Globus pallidus (tissue), 1 donor: ENCODE measurements around the gene BRD3OS.
A peak's percentile ranks its signal among the peaks of the same experiment; 100 is the strongest.

Experiments
- DNase-seq: peaks from one replicate; pipeline ENCODE4 v3.0.0-alpha.2; 2015; ENCODE audit warnings: low spot score

The BRD3OS gene, protein sequence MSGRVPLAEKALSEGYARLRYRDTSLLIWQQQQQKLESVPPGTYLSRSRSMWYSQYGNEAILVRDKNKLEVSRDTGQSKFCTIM

DNA sequence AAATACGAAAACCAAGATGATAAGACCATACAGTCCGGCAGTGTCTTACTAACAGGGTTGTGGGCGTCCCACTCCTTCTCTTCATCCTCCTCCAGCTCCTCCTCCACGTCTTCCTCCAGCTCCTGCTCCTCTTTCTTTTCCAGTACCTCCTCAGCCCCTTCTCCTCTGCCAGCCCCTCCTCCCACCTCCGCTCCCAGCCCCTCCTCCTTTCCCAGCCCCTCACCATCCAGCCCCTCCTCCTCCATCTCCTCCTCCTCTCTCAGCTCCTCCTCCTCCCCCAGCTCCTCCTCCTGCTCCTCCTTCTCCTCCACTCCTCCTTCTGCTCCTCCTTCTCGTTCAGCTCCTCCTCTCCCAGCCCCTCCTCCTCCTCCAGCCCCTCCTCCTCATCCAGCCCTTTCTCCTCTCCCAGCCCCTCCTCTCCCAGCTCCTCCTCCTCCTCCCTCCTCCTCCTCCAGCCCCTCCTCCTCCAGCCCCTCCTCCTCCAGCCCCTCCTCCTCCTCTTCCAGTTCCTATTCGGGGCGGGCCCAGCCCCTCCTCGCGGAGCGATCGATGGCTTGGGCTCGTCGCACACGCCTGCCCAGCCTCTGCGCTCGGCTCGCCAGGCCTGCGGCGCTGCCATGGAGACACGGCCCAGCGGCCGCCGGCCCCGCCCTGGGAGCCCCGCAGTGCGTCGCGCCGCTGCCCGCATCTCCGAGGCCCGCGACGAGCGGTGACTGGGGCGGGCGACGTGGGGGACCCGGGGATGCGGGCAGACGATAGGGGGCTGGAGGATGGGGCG, at the start of gene BRD3OS:
Gene BRD3OS (plus strand): TSS at position 654 of the 778 bp plus-strand sequence. CDS start 1,267 bp downstream, outside the sequence.
- DNase-seq = peak; percentile 100

DNA sequence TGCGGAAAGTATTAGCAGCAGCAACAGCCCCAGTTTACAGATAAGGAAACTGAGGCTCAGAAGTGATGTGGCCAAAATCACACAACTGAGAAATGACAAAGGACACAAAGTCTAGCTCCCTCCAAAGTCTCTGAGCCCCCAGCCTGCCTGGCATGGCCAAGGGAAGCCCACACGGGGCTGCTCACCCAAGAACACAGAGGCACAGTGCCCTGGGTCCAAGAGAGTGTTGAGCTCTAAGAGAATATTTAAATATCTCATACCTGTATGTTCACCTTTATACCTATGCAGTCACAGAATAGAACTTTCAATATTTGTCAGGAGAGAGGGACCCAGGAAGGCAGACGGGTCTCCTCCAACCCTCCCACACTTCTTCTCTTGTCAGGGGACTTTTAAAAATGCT, 49.8 kb upstream of the BRD3OS start:
- DNase-seq = no peak

DNA sequence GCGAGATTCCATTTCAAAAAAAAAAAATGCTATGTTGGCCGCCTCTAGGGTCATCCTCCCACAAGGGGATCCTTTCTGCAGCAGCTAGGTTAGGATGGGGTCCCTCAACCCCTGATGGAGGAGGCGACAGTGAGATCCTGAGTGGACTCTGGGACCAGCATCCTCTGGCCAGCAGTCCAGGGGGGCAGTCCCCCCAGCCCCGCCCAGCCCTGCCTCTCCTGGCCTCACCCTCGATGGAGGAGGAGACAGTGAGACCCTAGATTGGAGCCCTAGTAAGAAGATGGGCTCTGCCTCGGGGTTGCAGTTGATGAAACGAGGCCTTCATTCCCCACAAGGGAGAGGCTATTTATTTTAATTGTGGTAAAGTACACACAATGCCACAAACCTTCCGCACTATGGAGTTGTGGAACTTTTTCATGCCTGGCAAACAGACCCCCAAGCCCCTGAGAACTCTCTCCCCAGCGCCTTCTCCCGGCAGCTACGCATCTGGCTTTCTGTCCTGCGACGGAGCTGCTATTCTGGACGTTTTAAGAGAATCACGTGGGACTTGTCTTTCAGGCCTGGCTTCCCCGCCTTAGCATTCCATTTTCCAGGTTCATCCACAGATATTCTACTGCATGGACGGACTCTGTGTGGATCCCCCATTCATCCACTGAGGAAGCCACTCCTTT, 49.0 kb upstream of the BRD3OS start:
- DNase-seq = no peak

DNA sequence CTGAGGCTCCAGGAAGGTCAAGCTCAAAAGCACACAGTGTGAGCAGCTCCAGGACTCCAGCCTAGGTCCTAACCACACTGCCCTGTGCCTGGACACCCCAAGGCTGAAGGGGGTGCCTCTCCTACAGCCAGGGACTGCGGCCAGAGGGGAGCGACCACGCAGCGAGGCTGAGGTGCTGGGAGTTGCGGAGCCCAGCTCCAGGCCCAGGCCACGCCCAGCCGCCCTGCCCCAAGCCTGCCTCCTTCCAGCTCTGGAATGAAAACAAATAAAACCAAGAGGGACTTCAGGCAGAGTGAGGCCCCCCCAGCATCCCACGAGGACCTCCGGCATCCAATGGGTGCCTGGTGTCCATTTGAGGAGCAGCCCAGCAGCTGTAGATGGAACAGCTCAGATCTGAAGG, 48.4 kb upstream of the BRD3OS start:
- no peak for DNase-seq

DNA sequence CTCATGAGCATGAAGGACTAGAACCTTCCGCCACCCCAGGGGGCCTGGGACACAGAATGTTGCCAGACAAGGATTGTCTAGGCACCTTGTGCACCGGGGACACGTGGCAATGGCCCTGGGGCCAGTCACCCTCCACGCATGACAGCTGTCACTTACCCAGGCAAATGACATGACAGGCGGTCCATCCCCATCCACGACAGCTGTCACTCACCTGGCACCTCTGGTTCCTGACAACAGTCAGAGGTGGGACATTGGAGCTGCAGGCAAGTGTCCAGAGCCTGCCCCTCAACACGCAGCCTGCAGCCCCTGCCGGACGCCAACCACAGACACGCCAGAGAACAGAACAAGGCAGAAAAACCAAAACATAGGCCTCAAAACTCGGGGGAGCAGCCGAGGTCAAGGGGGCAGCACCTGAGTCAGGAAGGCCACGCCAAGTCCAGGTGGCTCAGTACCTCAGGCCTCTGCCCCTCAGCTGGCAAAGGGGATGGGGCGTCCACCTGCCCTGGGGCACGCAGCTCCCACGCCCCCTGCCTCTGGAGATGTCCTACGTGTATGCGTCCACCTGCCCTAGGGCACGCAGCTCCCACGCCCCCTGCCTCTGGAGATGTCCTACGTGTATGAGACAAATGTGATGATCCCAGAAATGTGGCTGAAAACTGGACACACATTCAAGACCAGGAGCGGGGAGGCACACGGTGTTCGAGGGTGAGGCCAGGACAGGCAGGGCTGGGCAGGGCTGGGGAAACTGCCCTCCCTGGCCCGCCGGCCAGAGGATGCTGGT, 47.7 kb upstream of the BRD3OS start:
- DNase-seq = no peak

DNA sequence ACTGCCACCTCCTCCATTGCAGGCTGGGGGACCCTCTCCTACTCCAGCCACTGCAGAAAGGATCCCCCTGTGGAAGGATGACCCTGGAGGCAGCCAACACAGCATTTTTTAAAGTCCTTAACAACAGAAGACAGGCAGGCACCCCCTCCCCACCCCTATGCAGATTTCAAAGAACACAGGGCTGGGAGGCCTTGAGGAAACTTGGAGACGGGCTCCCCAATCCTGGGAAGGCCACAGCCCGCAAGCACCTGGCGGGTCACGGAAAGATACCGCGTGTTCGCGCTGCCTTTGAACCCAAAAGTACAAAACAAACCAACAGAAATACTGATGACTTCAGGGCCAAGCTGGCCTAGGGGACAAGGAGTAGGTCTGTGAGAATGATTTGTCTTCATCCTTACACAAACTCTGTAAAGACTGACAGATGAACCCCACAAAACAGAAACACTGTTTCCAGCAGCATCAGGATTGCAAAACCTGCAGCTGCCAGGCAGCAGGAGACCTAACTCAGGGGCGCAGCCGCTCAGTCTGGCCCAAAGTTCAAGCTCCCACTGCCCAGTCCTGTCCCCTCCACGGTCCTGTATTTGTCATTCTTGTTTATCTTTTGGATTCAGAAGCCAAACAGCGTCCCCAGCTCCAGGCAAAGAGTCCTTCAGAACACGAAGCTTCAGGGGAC, 46.9 kb upstream of the BRD3OS start:
- DNase-seq = no peak

DNA sequence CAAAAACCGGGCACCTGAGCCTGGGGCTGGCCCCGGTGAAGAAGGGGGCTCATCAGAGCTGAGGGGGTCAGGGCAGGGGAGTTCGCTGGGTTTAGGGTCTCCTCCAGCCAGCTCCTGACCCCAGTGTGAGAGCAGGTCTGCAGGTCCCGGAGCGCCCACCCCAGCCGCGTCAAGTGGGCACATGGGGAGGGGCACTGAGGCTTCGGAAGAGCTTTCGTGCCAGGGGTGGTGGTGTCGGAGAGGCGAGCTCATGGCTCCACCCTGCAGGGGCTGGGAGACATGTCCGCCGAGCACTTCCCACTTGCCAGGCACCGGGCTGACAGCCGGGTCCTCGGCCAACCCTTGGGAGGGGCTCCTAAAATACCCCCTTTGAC, 46.4 kb upstream of the BRD3OS start:
- DNase-seq = no peak

DNA sequence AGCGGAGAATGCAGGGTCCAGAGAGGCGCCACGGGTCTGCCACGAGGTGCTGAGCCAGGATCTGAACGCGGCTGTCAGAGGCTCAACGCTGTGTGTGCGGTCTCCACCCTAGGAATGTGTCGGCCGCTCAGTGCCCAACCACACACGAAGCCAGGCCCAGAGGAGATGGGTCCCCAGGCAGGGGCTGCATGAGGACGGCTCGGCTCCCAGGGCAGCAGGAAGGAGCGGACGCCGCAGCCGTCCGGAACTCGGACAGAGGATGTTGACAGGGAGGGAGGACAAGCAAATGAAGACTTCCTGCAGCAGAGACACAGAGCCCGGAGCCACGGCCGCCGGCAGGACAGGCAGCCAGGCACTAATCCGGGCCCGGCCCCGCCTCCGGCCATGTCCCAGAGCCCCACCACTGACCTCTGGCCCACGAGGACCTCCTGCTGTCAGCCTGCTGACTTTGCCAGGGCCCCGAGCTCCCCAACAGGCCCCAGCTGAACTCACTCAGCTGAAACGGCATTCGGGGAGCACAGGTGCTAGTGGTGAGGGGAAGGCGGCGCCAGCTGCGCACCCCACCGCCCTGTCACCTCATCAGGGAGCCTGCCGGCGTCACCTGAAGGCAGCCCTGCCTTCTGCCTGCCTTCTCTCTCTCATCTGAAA, 45.9 kb upstream of the BRD3OS start:
- no peak for DNase-seq

DNA sequence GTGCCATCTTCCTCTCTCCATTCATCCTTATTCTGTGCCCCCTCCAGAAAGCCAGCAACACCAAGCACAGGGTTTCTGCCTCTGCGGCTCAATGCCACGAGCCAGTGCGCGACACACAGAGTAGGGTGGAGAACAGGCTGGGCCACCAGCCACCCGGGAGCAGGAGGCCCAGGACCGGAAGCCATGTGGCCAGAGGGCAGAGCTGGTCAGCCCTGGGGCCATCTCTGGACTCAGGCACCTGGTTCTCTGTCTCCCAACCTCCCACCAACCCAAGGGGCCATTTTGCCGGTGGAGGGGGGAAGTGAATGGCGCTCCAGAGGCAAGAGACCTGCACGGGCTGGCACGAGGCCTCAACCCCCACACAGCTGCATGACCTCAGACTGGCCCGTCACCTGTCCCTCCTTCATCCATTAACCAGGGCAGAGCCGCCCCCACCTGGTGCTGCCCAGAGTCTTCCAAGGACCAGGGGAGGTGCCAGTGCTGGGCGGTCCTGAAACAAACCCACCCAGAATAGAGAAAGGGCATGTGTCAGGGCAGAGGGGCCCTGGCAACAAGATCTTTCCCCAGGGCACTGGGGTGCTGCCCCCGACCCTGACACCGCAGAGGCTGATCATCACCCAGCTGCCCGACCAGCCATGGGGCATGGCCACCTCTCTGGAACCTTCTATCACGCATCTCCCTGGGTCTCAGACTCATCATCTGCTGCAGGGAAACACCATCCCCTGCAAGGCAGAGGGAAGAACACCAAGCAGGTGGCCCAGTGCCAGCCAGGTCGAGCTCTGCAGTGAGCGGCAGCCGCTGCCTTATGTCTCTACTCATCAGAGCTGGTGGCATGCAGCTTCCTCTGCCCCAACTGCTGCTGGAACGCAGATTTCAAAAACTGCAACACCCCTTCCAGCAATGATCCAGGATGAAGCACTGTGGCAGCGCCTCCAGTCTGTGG, 45.1 kb upstream of the BRD3OS start:
- DNase-seq = no peak

DNA sequence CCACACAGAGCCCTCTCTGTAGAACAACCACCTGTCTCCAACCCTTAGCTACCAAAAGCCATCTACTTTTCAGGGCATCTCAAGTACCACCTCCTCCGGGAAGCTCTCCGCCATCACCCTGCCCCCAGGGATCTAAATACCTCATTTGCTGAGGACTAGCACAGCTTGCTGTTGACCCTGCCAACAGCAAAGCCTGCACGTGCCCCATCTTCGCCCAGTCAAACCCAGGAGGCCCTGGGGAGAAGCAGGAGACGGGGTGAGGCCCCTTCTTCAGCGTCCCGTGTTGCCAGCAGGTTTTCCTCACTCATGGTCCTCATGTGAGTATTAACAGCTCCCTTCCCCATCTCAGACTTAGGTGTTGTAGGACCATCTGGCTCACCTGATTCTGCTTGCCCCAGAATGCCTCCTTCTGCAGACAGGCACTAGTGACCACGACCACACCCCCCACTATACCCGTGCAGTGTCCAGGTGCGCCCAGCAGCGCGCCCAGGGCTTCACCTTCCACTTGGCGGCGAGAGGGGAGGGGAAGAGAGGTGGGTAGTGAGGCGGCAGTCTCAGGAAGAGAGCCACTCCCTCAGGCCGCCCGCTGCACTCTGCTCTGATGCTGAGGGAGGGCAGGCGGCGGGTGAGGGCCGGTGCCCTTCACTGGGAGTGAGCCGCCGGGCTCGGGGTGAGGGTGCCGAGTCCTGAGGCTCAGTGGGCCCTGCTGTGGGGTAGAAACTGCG, 44.3 kb upstream of the BRD3OS start:
- DNase-seq = no peak

DNA sequence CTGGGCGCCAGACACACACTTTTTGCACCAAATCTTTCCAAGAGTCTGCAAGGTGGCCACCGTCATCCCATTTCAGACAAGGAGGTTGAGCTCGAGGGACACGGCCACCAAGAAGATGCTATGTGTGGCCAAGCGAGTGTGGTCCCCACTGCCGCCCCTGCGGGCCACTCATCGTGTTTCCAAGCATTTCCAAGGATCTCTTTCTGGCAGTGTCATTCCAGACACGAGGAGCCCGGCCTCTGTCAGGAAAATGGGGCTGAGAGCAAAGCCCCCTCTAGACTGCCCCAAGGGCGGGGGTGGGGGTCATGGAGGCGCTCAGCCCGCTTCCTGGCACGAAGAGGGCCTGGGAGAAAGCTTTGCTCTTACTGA, 43.7 kb upstream of the BRD3OS start:
- no peak for DNase-seq

DNA sequence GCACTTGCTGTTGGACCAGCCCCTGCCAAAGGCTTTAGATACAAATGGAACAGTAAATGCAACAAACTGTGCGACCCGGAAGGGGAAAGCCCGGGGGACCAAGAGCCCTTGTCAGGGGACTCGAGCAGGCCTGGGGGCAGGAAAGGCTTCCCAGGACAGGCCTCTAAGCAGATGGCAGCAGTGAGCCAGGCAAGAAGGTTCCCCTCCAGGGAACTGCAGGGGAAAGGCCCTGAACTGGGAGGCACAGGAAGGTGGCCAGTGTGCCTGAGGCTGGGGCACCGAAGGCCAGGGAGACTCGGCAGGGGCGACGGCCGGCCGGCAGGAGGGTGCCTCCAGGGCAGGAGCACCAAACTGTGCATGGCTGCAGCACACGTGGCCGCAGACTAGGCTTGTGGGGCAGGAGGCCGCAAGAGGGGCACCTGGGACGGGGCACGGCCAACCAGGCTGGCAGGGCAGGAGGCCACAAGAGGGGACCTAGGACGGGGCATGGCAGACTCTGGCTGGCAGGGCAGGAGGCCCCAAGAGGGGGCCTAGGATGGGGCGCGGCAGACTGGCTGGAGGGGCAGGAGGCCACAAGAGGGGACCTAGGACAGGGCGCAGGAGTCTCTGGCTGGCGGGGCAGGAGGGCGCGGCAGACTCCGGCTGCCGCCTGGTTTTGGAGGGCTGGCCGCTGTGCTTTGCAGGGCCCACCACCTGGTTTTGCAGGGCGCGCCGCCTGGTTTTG, 43.2 kb upstream of the BRD3OS start:
- no peak for DNase-seq

DNA sequence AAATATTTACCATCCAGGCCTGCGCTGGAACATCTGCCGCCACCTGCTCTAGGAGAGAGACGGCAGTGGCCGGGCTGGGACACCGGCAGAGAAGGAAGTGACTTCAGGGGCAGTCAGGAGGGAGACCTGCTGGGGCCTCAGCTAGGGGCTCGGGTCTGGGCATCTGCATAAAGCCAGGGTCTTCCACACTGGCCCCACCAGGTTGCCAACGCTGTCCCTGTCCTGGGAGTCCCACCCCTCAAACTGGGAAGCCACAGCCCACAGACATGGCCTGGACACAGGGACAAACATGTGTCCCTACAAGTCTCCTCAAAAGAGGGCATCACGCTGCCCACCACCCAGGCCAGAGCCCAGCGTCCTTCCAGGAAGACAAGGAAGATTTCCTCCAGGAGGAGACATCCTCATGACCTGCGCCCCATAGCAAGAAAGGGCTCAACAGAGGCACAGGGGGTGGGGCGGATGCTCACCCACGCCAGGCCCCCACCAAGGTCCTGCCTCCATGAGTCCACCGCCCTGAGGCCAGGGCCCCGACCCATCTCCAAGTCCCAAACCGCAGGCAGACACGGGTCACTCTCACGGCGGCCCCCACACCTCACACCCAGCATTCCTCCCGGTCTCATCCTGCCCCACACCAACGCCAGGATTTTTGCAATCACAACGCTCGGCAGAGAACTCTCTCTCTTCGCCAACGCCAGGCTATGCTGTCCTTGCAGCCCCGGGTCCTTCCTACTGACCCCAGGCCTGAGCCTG, 42.1 kb upstream of the BRD3OS start:
- DNase-seq = no peak

DNA sequence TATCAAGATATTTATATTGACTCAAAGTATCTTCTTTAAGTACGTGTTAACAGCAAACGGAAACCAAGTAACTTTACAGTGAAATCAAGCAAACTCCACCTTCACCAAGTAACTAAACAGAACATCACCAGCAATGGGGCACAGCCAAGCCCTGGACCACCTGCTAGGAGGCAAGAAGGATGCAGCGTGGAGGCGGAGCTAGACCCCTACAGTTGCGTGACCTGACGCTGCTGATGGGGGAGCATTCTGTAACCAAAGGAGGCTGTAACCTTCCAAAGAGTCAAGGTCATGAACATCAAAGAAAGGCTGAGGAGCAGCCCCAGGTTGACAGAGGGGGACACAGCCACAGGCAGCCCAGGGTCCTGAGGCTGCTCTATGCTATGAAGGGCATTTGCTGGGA, 39.2 kb upstream of the BRD3OS start:
- DNase-seq = no peak

DNA sequence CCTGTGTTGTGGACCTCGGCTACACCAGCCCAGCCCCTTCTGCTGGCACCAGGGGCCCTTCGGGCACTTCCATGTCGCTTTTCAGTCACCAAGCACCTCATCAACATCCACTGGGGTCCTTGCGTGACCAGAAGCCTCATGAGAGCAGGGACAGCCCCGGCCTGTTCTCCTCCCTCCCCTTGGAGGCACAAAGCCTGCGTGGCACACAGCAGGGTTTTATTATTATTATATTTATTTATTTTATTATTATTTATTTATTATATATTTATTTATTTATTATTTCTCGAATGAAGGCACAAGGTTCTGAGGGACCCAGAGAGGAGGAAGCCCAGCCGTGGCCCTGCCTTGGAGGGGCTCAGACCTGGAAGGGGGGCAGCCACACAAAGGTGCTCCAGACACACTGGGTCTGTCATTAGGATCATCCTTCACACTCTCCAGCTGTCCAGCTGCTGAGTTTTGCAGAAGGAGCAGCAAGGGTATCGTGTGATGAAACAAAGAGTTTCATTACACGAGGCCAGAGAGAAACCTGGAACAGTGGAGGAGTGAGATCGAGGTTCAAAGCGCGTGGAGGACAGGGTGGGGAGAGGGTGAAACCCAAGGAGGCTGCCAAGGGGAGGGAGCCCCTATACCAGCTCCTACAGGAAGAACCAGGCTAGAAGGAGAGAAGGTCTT, 38.4 kb upstream of the BRD3OS start:
- no peak for DNase-seq

DNA sequence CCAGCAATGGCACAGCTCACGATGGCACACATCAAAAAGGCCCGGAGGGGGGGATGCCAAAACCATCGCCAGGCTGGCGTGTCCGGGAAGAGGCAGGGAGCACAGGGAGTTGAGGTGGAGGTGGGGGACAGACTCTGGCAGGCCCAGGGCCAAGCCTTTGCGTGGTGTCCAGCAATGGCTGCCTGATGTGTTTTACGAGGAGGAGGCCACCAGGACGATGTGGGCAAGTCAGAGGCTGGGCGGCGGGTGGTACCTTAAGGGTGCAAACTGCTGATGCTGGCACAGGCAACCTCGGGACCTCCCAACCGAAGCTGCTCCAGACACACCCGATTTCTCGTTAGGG, 37.9 kb upstream of the BRD3OS start:
- DNase-seq = no peak

DNA sequence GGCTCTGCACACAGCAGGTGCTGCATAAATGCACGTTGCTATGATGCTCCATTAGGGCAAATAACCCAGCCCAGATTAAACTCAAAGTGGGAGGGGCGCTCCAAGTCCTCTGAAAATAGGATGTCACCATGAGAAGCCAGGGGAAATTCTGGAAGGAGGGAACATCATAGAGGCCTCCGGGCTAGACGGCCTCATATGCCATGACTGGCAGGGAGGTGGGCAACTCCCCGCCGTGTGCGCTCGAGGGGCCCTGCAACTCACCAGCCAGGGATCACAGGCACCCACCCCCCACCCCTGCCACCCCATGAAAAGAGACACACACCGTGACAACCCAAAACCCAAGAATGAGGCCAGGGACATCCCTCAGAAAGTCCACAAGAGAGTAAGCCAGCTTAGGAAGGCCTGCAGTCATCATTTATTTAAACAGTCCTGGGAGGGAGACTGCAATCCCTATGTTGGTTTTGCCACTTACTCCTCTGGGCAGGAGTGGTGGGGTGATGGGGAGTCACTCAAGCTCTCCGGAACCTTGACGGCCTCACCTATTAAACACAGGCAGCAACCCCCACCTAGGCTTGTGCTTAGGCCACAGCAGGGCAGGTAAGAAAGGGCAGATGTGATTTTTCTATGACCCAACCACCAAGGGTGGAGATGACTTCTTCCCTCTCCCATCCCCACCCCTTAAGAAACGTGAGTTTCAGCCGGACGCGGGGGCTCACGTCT, 37.2 kb upstream of the BRD3OS start:
- DNase-seq = no peak
